Keratinocyte (primary cell): ENCODE data around the gene PARN. TPM values are rescaled to one million over a fixed set of nuclear protein-coding genes. Genes with fewer than 3 reads are reported as not detected.

ENCODE experiments used
- DNase-seq: peaks from one replicate; pipeline ENCODE4 v3.0.0-alpha.2; 2011; ENCODE audit warnings: low read depth, missing footprints, low spot score
- FAIRE-seq: peaks from 2 replicates; lab custom pipeline; 2011; peaks lifted over from hg19 to GRCh38; lab: Jason Lieb, UNC
- H2AFZ ChIP-seq: 2 replicates; pipeline ENCODE4 v1.6.0; 2012; ENCODE audit warnings: low read length, control low read depth, inconsistent platforms; ENCODE audit not compliant: control insufficient read depth
- H3K27ac ChIP-seq: 2 replicates; pipeline ENCODE4 v1.5.1; 2011; ENCODE audit warnings: low read length; ENCODE audit not compliant: control insufficient read depth, insufficient read depth
- H3K27me3 ChIP-seq: 3 replicates; pipeline ENCODE4 v1.6.0; 2011; ENCODE audit warnings: low read length; ENCODE audit not compliant: control insufficient read depth, insufficient read depth; ENCODE audit errors: extremely low read depth
- H3K36me3 ChIP-seq, 2 experiments: 2 replicates in 1 of 2; 3 replicates in 1 of 2; pipeline ENCODE4 v1.5.1; 2011; ENCODE audit warnings: low read length in 2 of 2, mild to moderate bottlenecking in 1 of 2; ENCODE audit not compliant: control insufficient read depth in 2 of 2, insufficient read depth in 2 of 2; ENCODE audit errors: extremely low read depth in 1 of 2
- H3K4me1 ChIP-seq: 3 replicates; pipeline ENCODE4 v1.5.1; 2011; ENCODE audit warnings: low read length; ENCODE audit not compliant: control insufficient read depth, insufficient read depth; ENCODE audit errors: extremely low read depth
- H3K4me2 ChIP-seq: 3 replicates; pipeline ENCODE4 v1.6.0; 2011; ENCODE audit warnings: low read depth, low read length; ENCODE audit not compliant: control insufficient read depth, insufficient read depth; ENCODE audit errors: extremely low read depth
- H3K4me3 ChIP-seq, 3 experiments: fragments of 200-600 bp in 1 of 3; sonication (generic) in 1 of 3; 2 replicates in 2 of 3; 3 replicates in 1 of 3; pipeline ENCODE4 v1.5.1; 2011 to 2016; ENCODE audit warnings: low read length in 3 of 3, mild to moderate bottlenecking in 3 of 3, control low read depth in 2 of 3, inconsistent platforms in 1 of 3, low read depth in 1 of 3, mixed read lengths in 1 of 3, mixed run types in 1 of 3, moderate library complexity in 1 of 3; ENCODE audit not compliant: control insufficient read depth in 2 of 3, insufficient read depth in 2 of 3; ENCODE audit errors: extremely low read depth in 1 of 3
- H3K79me2 ChIP-seq: 2 replicates; pipeline ENCODE4 v1.6.0; 2012; ENCODE audit warnings: low read length; ENCODE audit not compliant: control insufficient read depth, insufficient read depth
- H3K9ac ChIP-seq: 3 replicates; pipeline ENCODE4 v1.6.0; 2011; ENCODE audit warnings: low read length; ENCODE audit not compliant: control insufficient read depth, insufficient read depth; ENCODE audit errors: extremely low read depth
- H3K9me1 ChIP-seq: 3 replicates; pipeline ENCODE4 v1.6.0; 2011; ENCODE audit warnings: low read length; ENCODE audit not compliant: control insufficient read depth, insufficient read depth; ENCODE audit errors: extremely low read depth
- H3K9me3 ChIP-seq: 2 replicates; pipeline ENCODE4 v1.5.1; 2012; ENCODE audit warnings: low read depth, low read length; ENCODE audit not compliant: control insufficient read depth
- H4K20me1 ChIP-seq: 3 replicates; pipeline ENCODE4 v1.6.0; 2011; ENCODE audit warnings: low read length; ENCODE audit not compliant: control insufficient read depth, insufficient read depth; ENCODE audit errors: extremely low read depth
- CTCF ChIP-seq, 3 experiments: IDR thresholded peaks in 1 of 3; conservative IDR thresholded peaks in 1 of 3; optimal IDR thresholded peaks in 1 of 3; 2 replicates in 2 of 3; 3 replicates in 1 of 3; pipeline versions ENCODE3 to v1.5.1; 2011; ENCODE audit warnings: low read length in 3 of 3, mild to moderate bottlenecking in 3 of 3, moderate library complexity in 2 of 3, control low read depth in 1 of 3, inconsistent platforms in 1 of 3; ENCODE audit not compliant: insufficient read depth in 2 of 3; ENCODE audit errors: extremely low read depth in 1 of 3
- EZH2 ChIP-seq: IDR thresholded peaks from one replicate; pipeline ENCODE4 v1.6.1; 2012; ENCODE audit warnings: inconsistent platforms, mild to moderate bottlenecking, low read length, moderate library complexity
- dilution Hi-C: fragments of 300-500 bp; cut with MboI; formaldehyde crosslinking; loops from one replicate; pipeline ENCODE4 v1.7.0; 2020; ENCODE audit warnings: low sequenced_read_pairs; ENCODE audit not compliant: extremely low pct_ligation_motif_present
- polyA plus RNA-seq, 5 experiments: library from polyadenylated mRNA; depleted of rRNA in 3 of 5; stranded (reverse) in 3 of 5; stranded (forward) in 1 of 5; unstranded in 1 of 5; fragments of >200 nt; gene quantifications; 1 replicate in 1 of 5; 2 replicates in 3 of 5; 3 replicates in 1 of 5; pipeline versions ENCODE4 v1.2.1 to v1.2.3, GENCODE V29; 2011 to 2012; ENCODE audit warnings: missing spikeins in 2 of 5, low read depth in 1 of 5, low replicate concordance in 1 of 5

PARN gene
- polyA plus RNA-seq, 1 donor (not counting 4 experiments of a cell fraction or from before 2014, with no cell fraction given), result 40.8 TPM

- Histone ChIP-seq H3K4me3 (no peak overlapping the region), H3K36me3 (peaks cover 5 to 8% of the 10 kb centered on the region in 2 experiments), H3K9me1 (no peaks in the 10 kb centered on the region), H3K4me2 (no peak overlapping the region), H3K4me1 (no peaks in the 10 kb centered on the region), H4K20me1 (no peaks in the 10 kb centered on the region), H3K79me2 (no peaks in the 10 kb centered on the region), H3K9ac (no peak overlapping the region), H3K27me3 (no peaks in the 10 kb centered on the region), H2AFZ (no peak overlapping the region), H3K27ac (no peak overlapping the region), H3K9me3 (no peaks in the 10 kb centered on the region)
- TF ChIP-seq EZH2 (no peak), CTCF (optimal IDR thresholded peaks at IDR 0.05 in 1 of 3, IDR thresholded peaks at IDR 0.05 in 1 of 3, conservative IDR thresholded peaks at IDR 0.05 in 1 of 3; ENCODE audit: extremely low read depth in 1 of 3, insufficient read depth in 2 of 3, low read length in 3 of 3) (no peak)
- DNase-seq, result no peak
- no peak for FAIRE-seq
- dilution Hi-C loops, result no loop called here
These were observed 180.7 kb downstream of the PARN start for GRCh38 chr16:14449334-14449733.

GRCh38 chr16:14448879-14449278 is 181.2 kb downstream of the PARN start:
- Histone ChIP-seq H4K20me1 (no peaks in the 10 kb centered on the region), H3K36me3 (peaks cover 5 to 8% of the 10 kb centered on the region in 2 experiments), H2AFZ (no peak overlapping the region), H3K9me3 (no peaks in the 10 kb centered on the region), H3K4me3 (no peak overlapping the region), H3K9me1 (no peaks in the 10 kb centered on the region), H3K9ac (no peak overlapping the region), H3K27ac (no peak overlapping the region), H3K27me3 (no peaks in the 10 kb centered on the region), H3K4me2 (no peak overlapping the region), H3K79me2 (no peaks in the 10 kb centered on the region), H3K4me1 (no peaks in the 10 kb centered on the region)
- FAIRE-seq, result no peak
- dilution Hi-C loops, result no loop called here
- TF ChIP-seq CTCF (optimal IDR thresholded peaks at IDR 0.05 in 1 of 3, IDR thresholded peaks at IDR 0.05 in 1 of 3, conservative IDR thresholded peaks at IDR 0.05 in 1 of 3; ENCODE audit: extremely low read depth in 1 of 3, insufficient read depth in 2 of 3, low read length in 3 of 3) (no peak), EZH2 (no peak)
- no peak for DNase-seq
